SK-N-SH (cell line): Measurements from ENCODE around the gene NUMBL. TPM values are rescaled to one million over a fixed set of nuclear protein-coding genes. Genes with fewer than 3 reads are reported as not detected.

Source experiments
- CTCF ChIA-PET: fragments of 300-600, 350-600 bp; formaldehyde crosslinking; extraction: SDS; loops from one replicate; lab custom pipeline; 2021; lab: Yijun Ruan, JAX
- POLR2A ChIA-PET: fragments of 350-600 bp; sonication (Branson Sonifier 250); formaldehyde crosslinking; extraction: SDS; loops from one replicate; lab custom pipeline; 2020; ENCODE audit warnings: antibody characterized with exemption, inconsistent platforms; lab: Yijun Ruan, JAX
- DNase-seq: peaks from one replicate; pipeline ENCODE4 v3.0.0; 2012
- H2AFZ ChIP-seq: fragments of 200-600 bp; sonication (generic); 2 replicates; pipeline ENCODE4 v1.8.1; 2016; ENCODE audit warnings: antibody characterized with exemption, mild to moderate bottlenecking, low read depth
- H3F3A ChIP-seq: fragments of 200-600 bp; sonication (generic); replicated peaks from 2 replicates; pipeline ENCODE3; 2016; ENCODE audit warnings: antibody characterized with exemption, mild to moderate bottlenecking; ENCODE audit not compliant: insufficient read depth
- H3K27ac ChIP-seq, 2 experiments: fragments of 200-500 bp in 1 of 2; fragments of 200-600 bp in 1 of 2; sonication (Bioruptor generic) in 1 of 2; sonication (generic), shearing (Covaris generic) in 1 of 2; 2 replicates each; pipeline versions ENCODE4 v1.5.1 to v1.6.1; 2014 to 2016; ENCODE audit warnings: low read depth in 2 of 2, inconsistent platforms in 1 of 2, low read length in 1 of 2, mild to moderate bottlenecking in 1 of 2, mixed read lengths in 1 of 2
- H3K27me3 ChIP-seq: fragments of 200-600 bp; sonication (generic), shearing (Covaris generic); 2 replicates; pipeline ENCODE4 v1.6.1; 2016; ENCODE audit warnings: mixed run types; ENCODE audit not compliant: insufficient read depth
- H3K36me3 ChIP-seq, 2 experiments: fragments of 200-500 bp in 1 of 2; fragments of 200-600 bp in 1 of 2; sonication (Bioruptor generic) in 1 of 2; sonication (generic) in 1 of 2; replicated peaks in 1 of 2; 2 replicates each; pipeline versions ENCODE3 to v1.5.1; 2014 to 2016; ENCODE audit warnings: low read length in 1 of 2, mild to moderate bottlenecking in 1 of 2; ENCODE audit not compliant: insufficient read depth in 2 of 2, control insufficient read depth in 1 of 2
- H3K4me1 ChIP-seq, 2 experiments: fragments of 200-500 bp in 1 of 2; fragments of 200-600 bp in 1 of 2; sonication (Bioruptor generic) in 1 of 2; sonication (generic), shearing (Covaris generic) in 1 of 2; 2 replicates each; pipeline versions ENCODE4 v1.5.1 to v1.6.1; 2014 to 2016; ENCODE audit warnings: low read depth in 1 of 2, low read length in 1 of 2, mixed run types in 1 of 2; ENCODE audit not compliant: insufficient read depth in 2 of 2, control insufficient read depth in 1 of 2
- H3K4me2 ChIP-seq: fragments of 200-600 bp; sonication (generic), shearing (Covaris generic); 2 replicates; pipeline ENCODE4 v1.6.1; 2017; ENCODE audit warnings: mixed run types
- H3K4me3 ChIP-seq, 2 experiments: fragments of 200-500 bp in 1 of 2; fragments of 200-600 bp in 1 of 2; sonication (Bioruptor generic) in 1 of 2; sonication (generic), shearing (Covaris generic) in 1 of 2; 2 replicates each; pipeline versions ENCODE4 v1.5.1 to v1.8.1; 2014 to 2016; ENCODE audit warnings: low read depth in 2 of 2, inconsistent platforms in 1 of 2, low read length in 1 of 2, mild to moderate bottlenecking in 1 of 2, mixed read lengths in 1 of 2, moderate library complexity in 1 of 2
- H3K79me2 ChIP-seq: fragments of 200-600 bp; sonication (generic); 2 replicates; pipeline ENCODE4 v1.8.1; 2017; ENCODE audit warnings: mild to moderate bottlenecking; ENCODE audit not compliant: insufficient read depth
- H3K9ac ChIP-seq: fragments of 200-600 bp; sonication (generic); 2 replicates; pipeline ENCODE4 v1.6.1; 2017; ENCODE audit warnings: mixed run types
- H3K9me2 ChIP-seq: fragments of 200-600 bp; sonication (generic); 2 replicates; pipeline ENCODE4 v1.6.1; 2017; ENCODE audit warnings: mixed run types
- H3K9me3 ChIP-seq: fragments of 200-600 bp; sonication (generic); 2 replicates; pipeline ENCODE4 v1.6.1; 2017; ENCODE audit warnings: mixed run types, mild to moderate bottlenecking, moderate library complexity
- H4K20me1 ChIP-seq: fragments of 200-600 bp; sonication (generic); 2 replicates; pipeline ENCODE4 v1.6.1; 2017; ENCODE audit warnings: mild to moderate bottlenecking, mixed run types; ENCODE audit not compliant: insufficient read depth
- CHD2 ChIP-seq: fragments of 150-350 bp; IDR thresholded peaks from 2 replicates; pipeline ENCODE4 v1.6.1; 2018; ENCODE audit warnings: low read length; ENCODE audit not compliant: partially characterized antibody
- FOXJ3 ChIP-seq: sonication (generic); formaldehyde crosslinking; IDR thresholded peaks from 2 replicates; pipeline ENCODE4 v1.5.1; 2020; ENCODE audit warnings: mild to moderate bottlenecking, missing genetic modification reagents
- FOXM1 ChIP-seq: IDR thresholded peaks from 2 replicates; pipeline ENCODE4 v1.4.0; 2012; ENCODE audit warnings: low read depth, mild to moderate bottlenecking
- GATA2 ChIP-seq: sonication (generic); formaldehyde crosslinking; IDR thresholded peaks from 2 replicates; pipeline ENCODE4 v1.5.0; 2020; ENCODE audit warnings: mild to moderate bottlenecking, missing genetic modification reagents
- IRF3 ChIP-seq: fragments of 150-350 bp; IDR thresholded peaks from 2 replicates; pipeline ENCODE4 v1.6.1; 2016; ENCODE audit warnings: mild to moderate bottlenecking, low read depth, low read length
- JUND ChIP-seq: IDR thresholded peaks from 2 replicates; pipeline ENCODE4 v1.4.0; 2012
- MEF2A ChIP-seq: IDR thresholded peaks from 2 replicates; pipeline ENCODE4 v1.4.0; 2012; ENCODE audit warnings: low read depth, borderline replicate concordance
- MXI1 ChIP-seq: IDR thresholded peaks from 2 replicates; pipeline ENCODE4 v1.6.1; 2012; ENCODE audit warnings: mild to moderate bottlenecking, low read depth, low read length, improper control_type of control experiment
- NFIC ChIP-seq: IDR thresholded peaks from 2 replicates; pipeline ENCODE4 v1.4.0; 2012; ENCODE audit warnings: borderline replicate concordance
- NRF1 ChIP-seq: IDR thresholded peaks from 2 replicates; pipeline ENCODE4 v1.6.1; 2012; ENCODE audit warnings: low read depth, mild to moderate bottlenecking, low read length
- PBX3 ChIP-seq: IDR thresholded peaks from 2 replicates; pipeline ENCODE4; 2012
- RAD21 ChIP-seq: IDR thresholded peaks from 2 replicates; pipeline ENCODE4 v1.6.1; 2012; ENCODE audit warnings: mild to moderate bottlenecking, low read length
- REST ChIP-seq: IDR thresholded peaks from 2 replicates; pipeline ENCODE4 v1.6.1; 2012; ENCODE audit warnings: mild to moderate bottlenecking, low read depth, low read length, moderate library complexity
- TAF1 ChIP-seq: IDR thresholded peaks from 2 replicates; pipeline ENCODE4 v1.6.1; 2012; ENCODE audit warnings: low read depth, mild to moderate bottlenecking, low read length, moderate library complexity, borderline replicate concordance
- USF1 ChIP-seq: IDR thresholded peaks from 2 replicates; pipeline ENCODE4 v1.4.0; 2012; ENCODE audit warnings: low read depth, borderline replicate concordance
- USF2 ChIP-seq: fragments of 150-350 bp; IDR thresholded peaks from 2 replicates; pipeline ENCODE4 v1.6.1; 2017; ENCODE audit warnings: antibody characterized with exemption, low read length, low read depth, borderline replicate concordance
- ZBTB33 ChIP-seq: IDR thresholded peaks from 2 replicates; pipeline ENCODE4 v1.4.0; 2012; ENCODE audit warnings: low read depth, borderline replicate concordance
- WGBS: methylation state at CpG from one replicate; pipeline ENCODE4 v1.1.6; 2017; ENCODE audit warnings: low lambda C conversion rate; 5-methylcytosine and 5-hydroxymethylcytosine counted together
- polyA plus RNA-seq, 3 experiments: library from polyadenylated mRNA; depleted of rRNA; stranded (reverse); fragments of >200 nt; gene quantifications; 2 replicates each; pipeline ENCODE4 v1.2.3, GENCODE V29; 2012

NUMBL gene
- polyA plus RNA-seq, 1 of the 3 experiments (the other 2 are of a cell fraction) = 54.6 TPM

- CTCF ChIA-PET = interaction anchor here (1.5 to 2.5 kb wide), 2 partner anchors 19 to 122 kb away, joined by 3 to 14 read pairs; no protein-coding TSS in a partner anchor
- Histone ChIP-seq H4K20me1 (peaks cover 7% of the 10 kb centered on the region; the same call in 1 of the 2 replicates), H3K27ac (no peak overlapping the region), H3K4me2 (no peak overlapping the region), H3K27me3 (no peaks in the 10 kb centered on the region), H3K79me2 (peaks cover 7% of the 10 kb centered on the region; the same call in 1 of the 2 replicates), H3K9ac (no peak overlapping the region), H2AFZ (no peak overlapping the region), H3K4me1 (no peaks in the 10 kb centered on the region; a peak in 1 of 4 replicates), H3K4me3 (no peak overlapping the region), H3K9me2 (no peaks in the 10 kb centered on the region), H3F3A (no peaks in the 10 kb centered on the region), H3K9me3 (no peaks in the 10 kb centered on the region), H3K36me3 (peaks cover 34 to 53% of the 10 kb centered on the region in 2 experiments)
- TF ChIP-seq JUND = no peak
- no peak for TF ChIP-seq ZBTB33
- no peak for TF ChIP-seq FOXJ3 (CRISPR knock-in tag)
- TF ChIP-seq IRF3 = no peak
- no peak for TF ChIP-seq FOXM1
- no peak for TF ChIP-seq GATA2 (CRISPR knock-in tag)
- TF ChIP-seq RAD21 = no peak
- TF ChIP-seq MEF2A = no peak
- TF ChIP-seq MXI1 = no peak
- TF ChIP-seq NFIC = no peak
- TF ChIP-seq PBX3 = no peak
- no peak for TF ChIP-seq REST
- TF ChIP-seq USF1 = no peak
- no peak for TF ChIP-seq NRF1
- TF ChIP-seq TAF1 = no peak
- TF ChIP-seq USF2 = no peak
- no peak for TF ChIP-seq CHD2
- POLR2A ChIA-PET = no interaction called here
- 94% methylated on average over 13 of the region's 18 CpGs for WGBS
- no peak for DNase-seq
Observed at GRCh38 chr19:40682431-40682964, 8.0 kb downstream of the NUMBL start.
